ENCODE measurements around the gene TTN.
A peak's percentile ranks its signal among the peaks of the same experiment; 100 is the strongest.

DNA sequence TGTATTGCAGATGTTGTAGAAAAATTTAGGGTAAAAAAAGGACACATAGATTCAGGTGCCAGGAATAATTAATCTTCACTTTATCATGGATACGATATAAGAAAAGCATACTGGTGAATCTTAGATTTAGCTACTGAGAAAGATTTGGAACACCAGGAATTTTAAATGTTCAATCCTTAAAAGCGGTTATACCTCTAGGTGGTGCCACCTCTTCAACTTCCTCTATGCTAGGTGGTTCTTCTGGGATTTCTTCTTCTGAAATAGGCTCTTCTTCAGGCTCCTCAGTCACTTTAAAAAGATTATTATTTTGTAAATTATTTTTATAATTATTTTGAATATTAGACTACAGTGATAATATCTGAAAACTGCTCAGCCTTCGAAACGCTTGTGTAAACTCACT, 133.1 kb downstream of the TTN start:
- TF ChIP-seq, protein P1, sequence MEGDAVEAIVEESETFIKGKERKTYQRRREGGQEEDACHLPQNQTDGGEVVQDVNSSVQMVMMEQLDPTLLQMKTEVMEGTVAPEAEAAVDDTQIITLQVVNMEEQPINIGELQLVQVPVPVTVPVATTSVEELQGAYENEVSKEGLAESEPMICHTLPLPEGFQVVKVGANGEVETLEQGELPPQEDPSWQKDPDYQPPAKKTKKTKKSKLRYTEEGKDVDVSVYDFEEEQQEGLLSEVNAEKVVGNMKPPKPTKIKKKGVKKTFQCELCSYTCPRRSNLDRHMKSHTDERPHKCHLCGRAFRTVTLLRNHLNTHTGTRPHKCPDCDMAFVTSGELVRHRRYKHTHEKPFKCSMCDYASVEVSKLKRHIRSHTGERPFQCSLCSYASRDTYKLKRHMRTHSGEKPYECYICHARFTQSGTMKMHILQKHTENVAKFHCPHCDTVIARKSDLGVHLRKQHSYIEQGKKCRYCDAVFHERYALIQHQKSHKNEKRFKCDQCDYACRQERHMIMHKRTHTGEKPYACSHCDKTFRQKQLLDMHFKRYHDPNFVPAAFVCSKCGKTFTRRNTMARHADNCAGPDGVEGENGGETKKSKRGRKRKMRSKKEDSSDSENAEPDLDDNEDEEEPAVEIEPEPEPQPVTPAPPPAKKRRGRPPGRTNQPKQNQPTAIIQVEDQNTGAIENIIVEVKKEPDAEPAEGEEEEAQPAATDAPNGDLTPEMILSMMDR (conservative IDR thresholded peaks at IDR 0.05; ENCODE audit: low read length) = peak; percentile 40
- TF ChIP-seq EZH2phosphoT487 (IDR thresholded peaks at IDR 0.05; ENCODE audit: borderline replicate concordance) = no peak
